Myocyte (in vitro differentiated cells): Measurements from ENCODE around the gene RBMS3. TPM values are rescaled to one million over a fixed set of nuclear protein-coding genes. Genes with fewer than 3 reads are reported as not detected.

Source experiments
- DNase-seq: peaks from one replicate; pipeline ENCODE4 v3.0.0-alpha.2; 2012; ENCODE audit warnings: low read depth
- total RNA-seq: library from RNA; depleted of rRNA; stranded (reverse); fragments of >200 nt; gene quantifications from 2 replicates; pipeline ENCODE4 v1.2.3, GENCODE V29; 2014

RBMS3 gene
- total RNA-seq, 1 donor from 2014 or later: 30.6 TPM

DNA sequence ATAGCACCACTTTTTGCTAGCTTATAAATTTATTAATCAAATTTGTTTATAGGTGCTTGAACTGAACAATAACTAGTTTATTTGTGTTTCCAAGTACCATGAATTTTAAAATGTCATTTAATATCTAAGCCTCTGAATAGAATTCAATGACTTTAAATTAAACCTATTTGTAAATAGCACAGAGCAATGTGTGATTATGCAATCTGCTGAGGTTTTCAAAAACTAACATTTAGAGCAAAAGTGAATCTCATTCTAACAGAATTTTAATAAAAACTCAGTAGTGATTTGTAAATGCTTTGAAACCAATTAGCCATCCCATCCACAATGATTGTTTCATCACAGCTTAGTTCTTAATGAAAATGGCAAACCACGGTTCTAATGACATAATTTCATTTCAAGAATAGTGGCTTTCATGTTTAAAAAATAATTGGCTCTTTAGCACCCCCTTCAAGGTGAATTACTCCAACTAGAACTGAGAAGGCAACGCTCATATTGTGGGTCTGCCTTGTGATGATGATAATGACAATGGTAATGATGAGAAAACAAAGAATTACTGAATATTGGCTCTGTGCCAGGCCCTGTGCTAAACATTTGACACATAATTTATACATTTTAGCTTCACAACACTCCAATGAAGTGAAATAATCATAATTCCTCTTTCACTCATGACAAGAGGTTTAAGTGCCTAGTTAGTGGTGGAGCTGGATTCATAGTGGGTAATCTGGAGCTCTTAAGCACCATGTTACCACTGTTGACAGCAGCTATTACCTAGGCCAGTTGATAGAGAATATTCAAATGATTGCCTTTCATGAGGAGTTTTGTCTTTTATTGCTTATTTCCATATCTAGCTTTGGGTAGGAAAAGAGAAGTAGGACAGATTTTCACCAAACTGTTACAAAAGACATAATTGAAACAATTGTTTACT, 145.7 kb downstream of the RBMS3 start:
- no peak for DNase-seq

DNA sequence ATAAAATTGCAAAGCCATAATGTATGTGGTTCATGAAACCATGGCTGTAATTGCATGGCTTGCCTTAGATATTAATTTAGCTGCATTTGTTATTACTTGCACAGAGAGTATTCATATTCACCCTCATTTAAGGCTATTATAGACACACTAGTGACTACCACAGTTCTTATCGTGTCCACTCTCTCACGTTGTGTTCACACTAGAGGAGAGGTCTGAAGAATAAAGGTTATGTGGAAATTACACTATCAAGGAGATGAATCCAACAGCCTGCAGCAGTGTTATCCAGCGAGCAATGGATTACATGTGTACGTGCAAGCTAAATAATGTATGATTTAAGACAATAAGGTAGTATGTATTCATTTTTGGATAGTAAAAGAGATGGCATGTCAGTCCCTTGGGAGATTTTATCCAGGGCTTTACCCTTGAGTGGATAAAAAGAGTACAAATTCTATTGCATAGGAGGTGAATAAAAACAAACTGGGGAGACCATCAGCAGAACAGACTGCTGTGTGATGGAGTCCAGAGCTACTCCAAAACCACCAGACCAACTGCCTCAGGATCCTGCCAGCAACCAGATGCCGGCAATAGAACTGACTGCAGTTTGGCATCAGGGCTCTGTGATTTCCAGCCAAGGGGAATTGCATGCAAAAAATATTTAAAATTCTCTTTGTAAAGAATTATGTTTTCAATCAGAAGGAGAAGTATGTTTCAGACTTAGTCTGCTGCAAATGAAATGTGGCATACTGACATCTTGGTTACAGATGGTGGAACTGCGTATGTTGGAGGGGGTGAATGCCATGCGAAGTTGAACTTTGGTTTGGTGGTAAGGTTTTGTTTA, 146.6 kb downstream of the RBMS3 start:
- DNase-seq: peak; percentile 58

GRCh38 chr3:29429055-29429679, 148.3 kb downstream of the RBMS3 start:
- DNase-seq: no peak

- peak; percentile 53 for DNase-seq
These were observed 149.7 kb downstream of the RBMS3 start for GRCh38 chr3:29430558-29430971.

GRCh38 chr3:29436612-29437323, 155.9 kb downstream of the RBMS3 start:
- DNase-seq: no peak

DNA sequence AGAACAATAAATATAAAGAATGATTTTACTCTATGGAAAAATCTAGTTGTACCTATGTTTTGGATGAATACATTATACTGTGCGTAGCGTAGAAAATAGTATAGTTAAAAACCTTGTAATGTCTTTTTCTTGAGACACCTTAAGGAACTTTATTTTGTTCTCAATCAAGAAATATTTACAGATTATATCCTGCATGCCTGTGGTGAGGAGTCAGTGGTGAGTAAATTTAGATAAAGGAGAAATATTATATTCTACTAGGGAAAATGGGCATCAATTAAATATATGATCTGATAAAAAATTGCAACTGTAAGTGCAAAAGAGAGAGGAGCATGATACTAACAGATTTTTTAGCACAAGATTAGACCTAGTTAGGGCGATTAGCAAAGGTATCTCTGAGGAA, 157.7 kb downstream of the RBMS3 start:
- DNase-seq: no peak

GRCh38 chr3:29440413-29441305, 159.8 kb downstream of the RBMS3 start:
- peak; percentile 74 for DNase-seq

GRCh38 chr3:29441422-29441821, 160.6 kb downstream of the RBMS3 start:
- peak; percentile 18 for DNase-seq

GRCh38 chr3:29447946-29448627, 167.2 kb downstream of the RBMS3 start:
- no peak for DNase-seq

- DNase-seq: no peak
These were observed 171.0 kb downstream of the RBMS3 start for GRCh38 chr3:29451920-29452319.

DNA sequence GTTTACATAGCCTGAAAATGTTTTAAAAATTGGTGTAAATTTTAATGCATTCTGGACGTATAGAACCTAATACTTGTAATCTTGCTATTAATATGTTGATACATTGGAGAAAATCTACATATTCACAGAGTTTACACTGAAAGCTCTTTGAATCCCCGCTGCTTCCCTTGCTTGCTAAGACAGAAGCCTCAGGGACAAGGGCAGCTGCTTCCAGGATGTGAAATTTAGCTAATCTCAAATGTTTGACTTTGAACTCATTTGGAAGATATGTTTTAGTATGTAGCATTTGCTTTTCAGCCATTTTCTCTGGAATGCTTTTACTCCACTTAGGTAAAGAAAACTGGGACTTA, 172.0 kb downstream of the RBMS3 start:
- no peak for DNase-seq

GRCh38 chr3:29453284-29454001, 172.6 kb downstream of the RBMS3 start:
- peak; percentile 60 for DNase-seq

DNA sequence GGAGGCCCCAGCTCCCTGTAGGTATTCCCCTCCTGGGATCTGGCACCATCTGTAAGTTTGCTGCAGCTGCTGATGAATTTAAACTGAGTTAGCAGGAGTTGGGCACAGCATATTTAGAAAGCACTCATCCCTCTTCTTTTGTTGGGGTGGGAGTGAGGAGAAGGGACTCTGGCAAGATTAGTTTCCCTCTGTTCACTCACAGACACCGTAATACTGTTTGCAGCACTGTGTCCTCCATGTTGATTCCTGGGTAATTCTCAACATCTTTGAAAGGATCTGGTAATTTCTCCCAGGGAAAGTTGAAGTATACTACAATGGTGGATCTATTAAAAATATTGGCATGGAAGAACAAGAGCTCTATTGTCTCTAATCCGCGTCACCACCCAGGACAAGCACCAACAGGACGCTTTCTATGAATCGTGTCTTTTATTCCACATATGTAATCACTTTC, 173.3 kb downstream of the RBMS3 start:
- no peak for DNase-seq

GRCh38 chr3:29456901-29457300, 176.0 kb downstream of the RBMS3 start:
- DNase-seq: no peak

- DNase-seq: no peak
These were observed 182.4 kb downstream of the RBMS3 start for GRCh38 chr3:29463304-29463703.

GRCh38 chr3:29465836-29466235, 185.0 kb downstream of the RBMS3 start:
- DNase-seq: peak; percentile 84

DNA sequence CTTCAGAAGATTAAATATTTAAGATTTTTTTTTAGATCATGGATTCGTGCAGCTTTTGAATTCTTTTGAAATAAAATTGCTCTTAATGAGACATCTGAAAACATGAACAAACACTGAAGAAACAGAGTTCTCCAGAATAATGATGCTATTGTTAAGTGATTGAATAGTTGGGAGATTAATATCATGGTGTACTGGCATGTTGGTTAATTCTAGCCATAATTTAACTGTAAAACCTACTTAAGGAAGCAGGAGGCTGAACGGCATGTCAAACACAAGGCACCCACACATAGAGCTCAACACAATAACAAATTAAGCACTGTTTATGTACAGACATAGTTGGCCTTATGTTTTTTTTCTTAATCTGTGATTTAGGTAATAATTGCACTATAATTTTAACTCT, 185.6 kb downstream of the RBMS3 start:
- no peak for DNase-seq

GRCh38 chr3:29468187-29468586, 187.3 kb downstream of the RBMS3 start:
- no peak for DNase-seq
